A549 (cell line): ENCODE data around the gene NGEF. TPM values are rescaled to one million over a fixed set of nuclear protein-coding genes. Genes with fewer than 3 reads are reported as not detected.
A peak's percentile ranks its signal among the peaks of the same experiment; 100 is the strongest.

Experiments
- ATAC-seq, 2 experiments: fragments of 200-7000 bp in 1 of 2; fragments of >200 bp in 1 of 2; cut with Nextera tagmentation in 1 of 2; cut with Tn5 transposase in 1 of 2; 3 replicates each; pipeline versions ENCODE4 v1.8.0 to v1.9.1; 2018 to 2020; ENCODE audit warnings: mild to moderate bottlenecking in 1 of 2, moderate library complexity in 1 of 2
- CTCF ChIA-PET: fragments of 300-600 bp; sonication (Branson Sonifier 250); formaldehyde crosslinking; extraction: SDS; loops from one replicate; lab custom pipeline; 2021; ENCODE audit warnings: antibody characterized with exemption, inconsistent platforms; lab: Yijun Ruan, JAX
- POLR2A ChIA-PET: fragments of 350-600 bp; formaldehyde crosslinking; extraction: SDS; loops from one replicate; lab custom pipeline; 2021; ENCODE audit warnings: antibody characterized with exemption, inconsistent platforms; lab: Yijun Ruan, JAX
- DNase-seq, 2 experiments: peaks; one replicate each; pipeline versions ENCODE4 v3.0.0 to v3.0.0-alpha.2; 2011 to 2016; ENCODE audit warnings: low read depth in 1 of 2, low spot score in 1 of 2
- FAIRE-seq: peaks from 2 replicates; lab custom pipeline; 2011; peaks lifted over from hg19 to GRCh38; lab: Jason Lieb, UNC
- H3K27ac ChIP-seq, 2 experiments: fragments of >200 bp; sonication (Bioruptor Twin); formaldehyde crosslinking; 3 replicates each; pipeline ENCODE4 v1.5.1; 2016 to 2017
- H3K4me1 ChIP-seq: fragments of >200 bp; sonication (Bioruptor Twin); formaldehyde crosslinking; 3 replicates; pipeline ENCODE4 v1.6.1; 2016
- H3K4me2 ChIP-seq: fragments of >200 bp; sonication (Bioruptor Twin); formaldehyde crosslinking; 3 replicates; pipeline ENCODE4 v1.6.1; 2016
- H3K4me3 ChIP-seq: fragments of >200 bp; sonication (Bioruptor Twin); formaldehyde crosslinking; 3 replicates; pipeline ENCODE4 v1.5.1; 2016
- H3K9me3 ChIP-seq: fragments of >200 bp; sonication (Bioruptor Twin); formaldehyde crosslinking; 3 replicates; pipeline ENCODE4 v1.6.1; 2016
- ATOH8 ChIP-seq: fragments of 250-450 bp; sonication (Bioruptor Pico); IDR thresholded peaks from 2 replicates; pipeline ENCODE4 v1.5.0; 2020; ENCODE audit warnings: low read depth, mild to moderate bottlenecking, moderate library complexity
- CEBPB ChIP-seq, 2 experiments: fragments of >200 bp in 1 of 2; sonication (Bioruptor Twin) in 1 of 2; formaldehyde crosslinking in 1 of 2; IDR thresholded peaks; 2 replicates each; pipeline ENCODE4 v1.6.1; 2012 to 2016
- CHD4 ChIP-seq: fragments of 200-600 bp; sonication (generic); IDR thresholded peaks from 2 replicates; pipeline ENCODE4 v1.6.1; 2016; ENCODE audit warnings: antibody characterized with exemption, mild to moderate bottlenecking, borderline replicate concordance
- EHF ChIP-seq: fragments of 250-450 bp; sonication (Bioruptor Pico); IDR thresholded peaks from 2 replicates; pipeline ENCODE4 v1.5.0; 2020; ENCODE audit warnings: mild to moderate bottlenecking
- EP300 ChIP-seq, 2 experiments: fragments of >200 bp; sonication (Bioruptor Twin); formaldehyde crosslinking; IDR thresholded peaks; 2 replicates in 1 of 2; 3 replicates in 1 of 2; pipeline ENCODE4 v1.6.1; 2016 to 2017
- HDAC2 ChIP-seq: fragments of 200-600 bp; sonication (generic); IDR thresholded peaks from 2 replicates; pipeline ENCODE4 v1.6.1; 2016
- HOXA7 ChIP-seq: fragments of 250-450 bp; sonication (Bioruptor Pico); IDR thresholded peaks from 2 replicates; pipeline ENCODE4 v1.5.0; 2020; ENCODE audit warnings: mild to moderate bottlenecking, moderate library complexity
- JUN ChIP-seq, 2 experiments: fragments of >200 bp; sonication (Bioruptor Twin); formaldehyde crosslinking; IDR thresholded peaks; 2 replicates in 1 of 2; 3 replicates in 1 of 2; pipeline ENCODE4 v1.6.1; 2016 to 2017
- KDM1A ChIP-seq: fragments of 200-600 bp; sonication (generic); IDR thresholded peaks from 2 replicates; pipeline ENCODE4 v1.6.1; 2016; ENCODE audit warnings: low read depth, mild to moderate bottlenecking
- KDM5A ChIP-seq: fragments of 200-600 bp; sonication (generic); IDR thresholded peaks from 2 replicates; pipeline ENCODE4 v1.6.1; 2016; ENCODE audit warnings: antibody characterized with exemption, mild to moderate bottlenecking
- MAFK ChIP-seq: fragments of 450-650 bp; IDR thresholded peaks from 2 replicates; pipeline ENCODE4 v1.6.1; 2014; ENCODE audit not compliant: partially characterized antibody
- RAD21 ChIP-seq, 2 experiments: fragments of >200 bp in 1 of 2; sonication (Bioruptor Twin) in 1 of 2; formaldehyde crosslinking in 1 of 2; IDR thresholded peaks in 1 of 2; conservative IDR thresholded peaks in 1 of 2; 2 replicates in 1 of 2; 3 replicates in 1 of 2; pipeline ENCODE4 v1.6.1; 2012 to 2018; ENCODE audit warnings: inconsistent platforms in 1 of 2
- RARB ChIP-seq: fragments of 250-450 bp; sonication (Bioruptor Pico); IDR thresholded peaks from 2 replicates; pipeline ENCODE4 v1.8.0; 2021; ENCODE audit warnings: mild to moderate bottlenecking, moderate library complexity
- RFX5 ChIP-seq: fragments of 450-650 bp; IDR thresholded peaks from 2 replicates; pipeline ENCODE4 v1.7.1; 2014; ENCODE audit warnings: antibody characterized with exemption, mild to moderate bottlenecking, moderate library complexity
- RNF2 ChIP-seq: fragments of 200-600 bp; sonication (generic); IDR thresholded peaks from 2 replicates; pipeline ENCODE4 v1.6.1; 2016; ENCODE audit warnings: low read depth, mild to moderate bottlenecking, antibody characterized with exemption, moderate library complexity, borderline replicate concordance
- SREBF2 ChIP-seq: fragments of 450-650 bp; IDR thresholded peaks from 2 replicates; pipeline ENCODE4 v1.6.1; 2014; ENCODE audit warnings: mild to moderate bottlenecking, moderate library complexity
- TFCP2L1 ChIP-seq: fragments of 250-450 bp; sonication (Bioruptor Pico); IDR thresholded peaks from 2 replicates; pipeline ENCODE4 v1.5.0; 2021; ENCODE audit warnings: mild to moderate bottlenecking
- ZNF302 ChIP-seq: fragments of 250-450 bp; sonication (Bioruptor Pico); IDR thresholded peaks from 2 replicates; pipeline ENCODE4 v1.9.0; 2021; ENCODE audit warnings: inconsistent platforms, mild to moderate bottlenecking, moderate library complexity
- ZSCAN20 ChIP-seq: fragments of 250-450 bp; sonication (Bioruptor Pico); IDR thresholded peaks from 2 replicates; pipeline ENCODE4 v1.8.0; 2022; ENCODE audit warnings: mild to moderate bottlenecking, moderate library complexity
- WGBS: methylation state at CpG from one replicate; pipeline ENCODE4 v1.1.6; 2017; ENCODE audit errors: missing lambda C conversion rate; 5-methylcytosine and 5-hydroxymethylcytosine counted together
- polyA plus RNA-seq, 4 experiments: library from polyadenylated mRNA; depleted of rRNA in 3 of 4; stranded (reverse); fragments of >200 nt; fragmentation: RNase III in 1 of 4; extraction: RNeasy Plus Mini Kit Qiagen cat#74134 plus additional on column Dnase treatment in 1 of 4; gene quantifications; 2 replicates in 3 of 4; 3 replicates in 1 of 4; pipeline ENCODE4 v1.2.3, GENCODE V29; 2011 to 2017
- TF ChIP-seq, protein P1 (sequence below): fragments of 200-600 bp; sonication (generic); IDR thresholded peaks from 2 replicates; pipeline ENCODE4 v1.6.1; 2016; ENCODE audit warnings: antibody characterized with exemption, mild to moderate bottlenecking, moderate library complexity
- TF ChIP-seq, protein P2 (sequence below): IDR thresholded peaks from 2 replicates; pipeline ENCODE4 v1.6.1; 2012; ENCODE audit warnings: low read depth, borderline replicate concordance
- TF ChIP-seq, protein P3 (sequence below): fragments of 450-650 bp; IDR thresholded peaks from 2 replicates; pipeline ENCODE4 v1.6.1; 2014; ENCODE audit warnings: antibody characterized with exemption

Gene NGEF
- polyA plus RNA-seq, 2 of the 4 experiments (the other 2 are of a cell fraction) = 8.1 to 9.7 TPM

DNA sequence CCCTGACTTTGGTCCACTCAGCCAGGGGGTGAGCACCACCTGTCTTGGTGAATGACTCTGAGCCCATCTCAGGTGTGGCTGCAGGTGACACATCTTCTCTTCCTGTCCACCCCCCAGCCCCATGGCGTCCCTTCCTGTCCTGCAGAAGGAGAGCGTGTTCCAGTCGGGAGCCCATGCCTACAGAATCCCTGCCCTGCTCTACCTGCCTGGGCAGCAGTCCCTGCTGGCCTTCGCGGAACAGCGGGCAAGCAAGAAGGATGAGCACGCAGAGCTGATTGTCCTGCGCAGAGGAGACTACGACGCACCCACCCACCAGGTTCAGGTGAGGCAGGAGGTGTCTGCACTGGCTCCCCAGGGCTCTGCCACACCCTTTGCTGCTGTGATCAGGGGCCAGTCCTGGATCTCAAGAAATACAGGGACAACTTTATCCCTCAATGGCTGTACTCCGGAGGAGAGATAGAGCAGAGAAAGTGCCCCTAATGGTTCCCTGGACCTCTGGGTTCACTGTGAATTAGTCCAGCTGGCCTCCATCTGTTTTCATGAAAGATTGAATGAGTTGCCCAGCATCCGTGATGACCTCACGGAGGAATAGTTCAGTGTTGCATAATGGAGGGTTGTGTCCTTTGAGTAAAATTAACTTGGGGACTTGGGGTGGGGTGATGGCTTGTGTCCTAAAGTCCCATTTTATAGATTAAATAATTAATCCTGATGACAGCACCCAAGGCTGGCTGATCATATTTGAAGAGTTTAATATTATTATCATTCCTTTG is 19.7 kb upstream of the NGEF start, which contains the start of gene NEU2:
Gene NEU2 (plus strand): TSS at position 122 of the 770 bp plus-strand sequence. CDS start 0 bp downstream, at position 122.
- peaks cover 6% of the 10 kb centered on the region for H3K4me1 ChIP-seq
- no peak for DNase-seq
- 0 out of 6 replicates have a peak within 1 kb of the TSS, but pooled peaks of 1 of the 2 experiments have one; percentile 37 for H3K27ac ChIP-seq
- no peak for FAIRE-seq
- H3K9me3 ChIP-seq = peaks cover 10% of the 10 kb centered on the region; the same call in 2 of the 3 replicates
- CTCF ChIA-PET = interaction anchor here (1.1 to 9.8 kb wide), 6 partner anchors 14 to 180 kb away, joined by 3 to 119 read pairs (median 6); partner anchors contain the start of gene INPP5D
- POLR2A ChIA-PET = no interaction called here
- no peak for ATAC-seq
- no peak within 1 kb of the TSS for H3K4me3 ChIP-seq
- TF ChIP-seq JUN (IDR thresholded peaks at IDR 0.05) = no peak
- no peak for TF ChIP-seq KDM5A
- no peak for TF ChIP-seq CHD4
- no peak for TF ChIP-seq TFCP2L1 (CRISPR knock-in tag)
- TF ChIP-seq, protein P1, sequence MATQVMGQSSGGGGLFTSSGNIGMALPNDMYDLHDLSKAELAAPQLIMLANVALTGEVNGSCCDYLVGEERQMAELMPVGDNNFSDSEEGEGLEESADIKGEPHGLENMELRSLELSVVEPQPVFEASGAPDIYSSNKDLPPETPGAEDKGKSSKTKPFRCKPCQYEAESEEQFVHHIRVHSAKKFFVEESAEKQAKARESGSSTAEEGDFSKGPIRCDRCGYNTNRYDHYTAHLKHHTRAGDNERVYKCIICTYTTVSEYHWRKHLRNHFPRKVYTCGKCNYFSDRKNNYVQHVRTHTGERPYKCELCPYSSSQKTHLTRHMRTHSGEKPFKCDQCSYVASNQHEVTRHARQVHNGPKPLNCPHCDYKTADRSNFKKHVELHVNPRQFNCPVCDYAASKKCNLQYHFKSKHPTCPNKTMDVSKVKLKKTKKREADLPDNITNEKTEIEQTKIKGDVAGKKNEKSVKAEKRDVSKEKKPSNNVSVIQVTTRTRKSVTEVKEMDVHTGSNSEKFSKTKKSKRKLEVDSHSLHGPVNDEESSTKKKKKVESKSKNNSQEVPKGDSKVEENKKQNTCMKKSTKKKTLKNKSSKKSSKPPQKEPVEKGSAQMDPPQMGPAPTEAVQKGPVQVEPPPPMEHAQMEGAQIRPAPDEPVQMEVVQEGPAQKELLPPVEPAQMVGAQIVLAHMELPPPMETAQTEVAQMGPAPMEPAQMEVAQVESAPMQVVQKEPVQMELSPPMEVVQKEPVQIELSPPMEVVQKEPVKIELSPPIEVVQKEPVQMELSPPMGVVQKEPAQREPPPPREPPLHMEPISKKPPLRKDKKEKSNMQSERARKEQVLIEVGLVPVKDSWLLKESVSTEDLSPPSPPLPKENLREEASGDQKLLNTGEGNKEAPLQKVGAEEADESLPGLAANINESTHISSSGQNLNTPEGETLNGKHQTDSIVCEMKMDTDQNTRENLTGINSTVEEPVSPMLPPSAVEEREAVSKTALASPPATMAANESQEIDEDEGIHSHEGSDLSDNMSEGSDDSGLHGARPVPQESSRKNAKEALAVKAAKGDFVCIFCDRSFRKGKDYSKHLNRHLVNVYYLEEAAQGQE = no peak
- no peak for TF ChIP-seq KDM1A
- no peak for TF ChIP-seq RARB (CRISPR knock-in tag)
- TF ChIP-seq, protein P2, sequence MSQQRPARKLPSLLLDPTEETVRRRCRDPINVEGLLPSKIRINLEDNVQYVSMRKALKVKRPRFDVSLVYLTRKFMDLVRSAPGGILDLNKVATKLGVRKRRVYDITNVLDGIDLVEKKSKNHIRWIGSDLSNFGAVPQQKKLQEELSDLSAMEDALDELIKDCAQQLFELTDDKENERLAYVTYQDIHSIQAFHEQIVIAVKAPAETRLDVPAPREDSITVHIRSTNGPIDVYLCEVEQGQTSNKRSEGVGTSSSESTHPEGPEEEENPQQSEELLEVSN = no peak
- no peak for TF ChIP-seq RNF2
- TF ChIP-seq MAFK = no peak
- TF ChIP-seq SREBF2 = no peak
- no peak for TF ChIP-seq EHF (CRISPR knock-in tag)
- no peak for TF ChIP-seq HDAC2
- no peak for TF ChIP-seq RAD21 (conservative IDR thresholded peaks at IDR 0.05 in 1 of 2, IDR thresholded peaks at IDR 0.05 in 1 of 2)
- TF ChIP-seq, all 56 proteins: peak for 0
- 94% methylated on average over 12 of the region's 13 CpGs for WGBS
- H3K4me2 ChIP-seq = no peak within 1 kb of the TSS

DNA sequence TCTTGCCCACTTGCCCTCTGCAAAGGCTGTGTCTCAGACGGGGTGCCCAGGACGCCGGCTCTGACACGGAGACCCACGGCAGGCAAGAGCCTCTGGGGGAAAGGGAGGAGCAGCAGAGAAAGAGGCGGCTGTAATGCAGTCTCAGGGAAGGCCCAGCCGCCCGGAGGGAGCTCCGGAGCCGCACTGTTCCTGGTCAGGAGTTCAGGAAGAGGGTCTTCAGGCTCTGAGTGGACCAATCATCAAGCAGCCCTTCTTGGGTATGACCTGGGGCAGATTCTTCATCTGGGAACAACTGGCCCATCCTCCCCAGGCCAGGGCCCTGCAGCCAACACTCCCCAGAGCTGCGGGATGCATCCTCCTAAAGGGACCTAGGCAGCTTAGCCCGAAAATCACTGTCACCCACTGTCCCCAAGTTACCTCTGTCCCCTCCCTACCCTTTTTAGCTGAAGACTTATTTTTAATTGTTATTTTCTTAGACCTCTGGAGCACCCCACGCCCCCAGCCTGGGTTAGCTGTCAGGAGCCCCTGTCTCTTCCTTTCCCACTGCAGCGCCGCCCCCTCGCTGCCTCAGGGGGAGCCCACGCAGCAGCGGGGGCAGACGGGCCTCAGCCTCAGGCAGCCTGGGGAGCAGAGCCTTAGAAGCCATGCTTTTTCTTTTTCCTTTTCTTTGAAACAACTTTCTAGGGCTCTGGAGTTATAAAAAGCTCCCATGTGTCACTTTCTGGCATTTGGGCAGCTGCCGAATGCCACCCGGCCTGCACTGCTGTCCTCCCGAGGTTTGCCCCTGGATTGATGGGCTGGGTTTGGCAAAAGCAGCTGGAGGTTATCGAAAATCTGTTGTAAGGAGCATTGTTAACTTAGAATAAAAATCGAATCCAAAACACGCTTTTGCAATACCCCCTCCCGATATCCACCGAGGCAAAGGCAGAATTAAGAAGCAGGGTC is 18.8 kb upstream of the NGEF start:
- Histone ChIP-seq H3K9me3 (peaks cover 5% of the 10 kb centered on the region; the same call in 1 of the 3 replicates), H3K4me1 (peaks cover 9% of the 10 kb centered on the region), H3K27ac (0 out of 6 replicates have a peak overlapping the region, but pooled peaks of 1 of the 2 experiments have one; percentile 37), H3K4me3 (no peak overlapping the region), H3K4me2 (no peak overlapping the region)
- WGBS = 85% methylated on average over 27 of the region's 27 CpGs
- ChIA-PET CTCF (interaction anchor here (0.9 to 9.8 kb wide), 6 partner anchors 18 to 322 kb away, joined by 3 to 119 read pairs (median 6); no protein-coding TSS in a partner anchor), POLR2A (no interaction called here)
- ATAC-seq (no peak), FAIRE-seq (no peak), DNase-seq (no peak)
- TF ChIP-seq ZNF302 (CRISPR knock-in tag) = no peak
- TF ChIP-seq ZSCAN20 = no peak
- no peak for TF ChIP-seq RNF2
- TF ChIP-seq RFX5 = no peak
- no peak for TF ChIP-seq HOXA7 (CRISPR knock-in tag)
- no peak for TF ChIP-seq CEBPB (IDR thresholded peaks at IDR 0.05)
- no peak for TF ChIP-seq ATOH8 (CRISPR knock-in tag)
- TF ChIP-seq, protein P2 = no peak
- no peak for TF ChIP-seq HDAC2
- TF ChIP-seq KDM5A = no peak
- TF ChIP-seq EP300 (IDR thresholded peaks at IDR 0.05) = no peak
- TF ChIP-seq, protein P3, sequence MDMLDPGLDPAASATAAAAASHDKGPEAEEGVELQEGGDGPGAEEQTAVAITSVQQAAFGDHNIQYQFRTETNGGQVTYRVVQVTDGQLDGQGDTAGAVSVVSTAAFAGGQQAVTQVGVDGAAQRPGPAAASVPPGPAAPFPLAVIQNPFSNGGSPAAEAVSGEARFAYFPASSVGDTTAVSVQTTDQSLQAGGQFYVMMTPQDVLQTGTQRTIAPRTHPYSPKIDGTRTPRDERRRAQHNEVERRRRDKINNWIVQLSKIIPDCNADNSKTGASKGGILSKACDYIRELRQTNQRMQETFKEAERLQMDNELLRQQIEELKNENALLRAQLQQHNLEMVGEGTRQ = no peak
